GM21717 (cell line): ENCODE results near the gene H2BW2.
"Not testable (repeated sequence)": the region's sequence is repeated elsewhere in the genome, so short reads cannot be mapped to it uniquely, and the experiment has no call there.

Experiments
- ATAC-seq: cut with Tn5 transposase; IDR thresholded peaks from one replicate; pipeline ENCODE4 v1.9.1; 2021; ENCODE audit warnings: mild to moderate bottlenecking, moderate library complexity; ENCODE audit not compliant: unreplicated experiment

H2BW2 gene

GRCh38 chrX:104039689-104040505 lies at the start of gene H2BW2:
TSS of gene H2BW2 (plus strand) at chrX:104039956. CDS start at chrX:104039995, 39 bp downstream.
- ATAC-seq = no peak

DNA sequence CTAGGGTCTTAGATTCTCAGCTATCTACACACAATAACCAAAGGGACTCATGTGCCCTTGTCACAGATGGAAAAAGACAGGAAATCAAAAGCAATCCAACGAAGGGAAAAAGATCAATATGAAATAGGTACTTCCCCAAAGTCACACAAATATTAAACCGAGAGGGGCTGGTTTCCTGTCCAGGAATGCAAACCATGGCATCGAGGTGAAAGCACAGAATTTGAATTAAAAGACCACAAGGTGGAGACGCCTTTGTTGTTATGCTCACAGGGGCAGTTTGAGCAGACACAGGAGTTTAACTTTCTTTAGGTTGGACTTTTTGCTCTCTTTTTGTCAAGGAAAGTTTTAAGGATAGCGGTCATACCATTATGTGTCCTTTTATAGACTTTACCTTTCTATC lies 40.5 kb upstream of the H2BW2 start:
- ATAC-seq = no peak

GRCh38 chrX:104008831-104009230 lies 30.9 kb upstream of the H2BW2 start:
- no peak for ATAC-seq

GRCh38 chrX:104013158-104013557 lies 26.6 kb upstream of the H2BW2 start:
- no peak for ATAC-seq

DNA sequence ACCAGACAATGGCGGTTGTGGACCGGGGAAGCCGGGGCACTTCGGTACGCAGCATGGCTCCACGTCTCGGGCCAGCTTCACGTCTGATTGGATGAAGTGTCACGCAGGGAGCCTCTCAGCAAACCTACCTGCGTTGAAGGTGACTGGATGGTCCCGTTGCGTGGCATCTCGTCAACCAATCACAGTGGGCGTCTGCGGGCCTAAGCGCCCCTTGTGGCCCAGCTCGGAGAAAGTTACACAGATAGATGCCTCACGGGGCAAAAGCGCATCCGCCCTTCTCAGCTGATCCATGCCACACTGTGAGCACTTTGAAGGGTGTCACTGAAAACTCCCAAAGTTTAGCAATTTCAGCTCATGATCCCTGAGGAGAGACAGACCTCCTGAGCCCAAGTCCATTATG lies 26.1 kb upstream of the H2BW2 start, which contains the start of gene H2BW1:
H2BW1 (minus strand) TSS at position 103 of the 400 bp plus-strand sequence. CDS start 132 bp downstream, outside the sequence.
- ATAC-seq = no peak

DNA sequence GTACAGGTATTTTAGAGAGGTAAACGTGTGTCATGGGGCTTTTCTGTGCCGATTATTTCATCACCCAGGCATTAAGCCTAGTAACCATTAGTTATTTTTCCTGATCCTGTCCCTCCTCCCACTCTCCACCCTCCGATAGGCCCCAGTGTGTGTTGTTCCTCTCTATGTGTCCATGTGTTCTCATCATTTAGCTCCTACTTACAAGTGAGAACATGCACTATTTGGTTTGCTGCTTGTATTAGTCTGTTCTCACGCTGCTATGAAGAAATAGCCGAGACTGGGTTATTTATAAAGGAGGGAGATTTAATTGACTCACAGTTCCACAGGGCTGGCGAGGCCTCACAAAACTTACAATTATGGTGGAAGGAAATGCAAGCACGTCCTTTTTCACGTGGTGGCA lies 24.2 kb upstream of the H2BW2 start:
- not testable (repeated sequence) for ATAC-seq

DNA sequence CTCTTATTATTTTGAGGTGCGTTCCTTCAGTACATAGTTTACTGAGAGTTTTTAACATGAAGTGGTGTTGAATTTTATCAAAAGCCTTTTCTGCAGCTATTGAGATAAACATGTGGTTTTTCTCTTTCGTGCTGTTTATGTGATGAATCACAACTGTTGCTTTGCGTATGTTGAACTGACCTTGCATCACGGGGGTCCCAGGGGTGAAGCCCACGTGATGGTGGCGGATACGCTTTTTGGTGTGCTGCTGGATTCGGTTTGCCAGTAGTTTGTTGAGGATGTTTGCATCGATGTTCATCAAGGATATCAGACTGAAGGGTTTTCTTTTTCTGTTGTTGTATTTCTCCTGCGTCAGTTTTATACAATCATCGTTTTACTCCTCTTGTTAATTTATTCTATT lies 21.6 kb upstream of the H2BW2 start:
- ATAC-seq = no peak

GRCh38 chrX:104041003-104041402 lies 1.2 kb downstream of the H2BW2 start:
- no peak for ATAC-seq

DNA sequence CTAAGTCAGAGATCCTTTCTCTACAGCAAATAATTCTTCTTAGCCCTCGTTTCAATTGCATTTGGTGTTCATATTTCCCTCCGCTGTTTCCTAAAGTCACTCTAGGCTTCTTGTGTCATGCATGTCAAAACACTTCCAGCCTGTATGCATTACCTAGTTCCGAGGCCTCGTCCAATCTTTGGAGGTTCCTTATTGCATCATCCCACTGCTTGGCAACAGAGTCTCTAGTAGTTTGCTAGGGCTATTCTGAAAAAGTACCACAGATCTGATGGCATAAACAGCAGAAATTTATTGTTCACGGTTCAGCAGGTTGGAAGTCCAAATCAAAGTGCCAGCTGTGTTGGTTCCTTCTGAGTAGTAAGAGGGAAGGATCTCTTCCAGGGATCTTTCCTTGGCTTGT lies 5.9 kb downstream of the H2BW2 start:
- ATAC-seq = no peak

GRCh38 chrX:104047171-104047570 lies 7.4 kb downstream of the H2BW2 start:
- ATAC-seq = no peak

DNA sequence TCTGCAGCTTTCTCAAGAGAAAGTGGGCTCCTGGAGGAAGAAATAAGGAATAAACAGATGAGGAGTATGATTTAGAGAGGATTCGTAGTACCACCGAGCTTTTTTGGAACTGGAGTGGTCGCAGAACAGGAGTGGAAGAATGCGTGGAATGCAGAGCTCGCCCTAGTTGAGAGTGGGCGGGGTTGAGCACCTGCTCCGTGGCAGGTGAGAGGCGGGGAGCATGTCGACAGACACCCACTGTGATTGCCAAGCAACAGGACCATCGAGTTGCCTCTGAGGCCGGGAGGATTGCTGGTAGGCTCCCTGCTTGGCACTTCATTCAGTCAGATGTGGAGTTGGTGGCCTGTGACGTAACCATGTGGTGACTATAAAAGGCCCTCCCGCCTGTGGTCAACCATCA lies 15.2 kb downstream of the H2BW2 start:
- ATAC-seq = not testable (repeated sequence)

GRCh38 chrX:104062636-104063035 lies 22.9 kb downstream of the H2BW2 start:
- not testable (repeated sequence) for ATAC-seq

GRCh38 chrX:104075778-104076445 lies 36.2 kb downstream of the H2BW2 start, which contains the start of gene TMSB15C:
TSS of gene TMSB15C (minus strand) at chrX:104076236.
- peak; percentile 99 for ATAC-seq

GRCh38 chrX:104077854-104078253 lies 38.1 kb downstream of the H2BW2 start:
- ATAC-seq = not testable (repeated sequence)

GRCh38 chrX:104084063-104084462 lies 44.3 kb downstream of the H2BW2 start:
- no peak for ATAC-seq

GRCh38 chrX:104084534-104085277 lies 45.0 kb downstream of the H2BW2 start:
- no peak for ATAC-seq

- no peak for ATAC-seq
Measured at GRCh38 chrX:104085477-104085876, 45.7 kb downstream of the H2BW2 start.

- no peak for ATAC-seq
Measured at GRCh38 chrX:104085919-104086318, 46.2 kb downstream of the H2BW2 start.
